HG02763 (cell line): ENCODE measurements around the gene GAPVD1.
"Not testable (repeated sequence)": the region's sequence is repeated elsewhere in the genome, so short reads cannot be mapped to it uniquely, and the experiment has no call there.

Experiments
- ATAC-seq: cut with Tn5 transposase; IDR thresholded peaks from one replicate; pipeline ENCODE4 v1.9.1; 2021; ENCODE audit warnings: mild to moderate bottlenecking, moderate library complexity; ENCODE audit not compliant: unreplicated experiment

Gene GAPVD1

GRCh38 chr9:125304273-125304672 is 42.6 kb downstream of the GAPVD1 start:
- ATAC-seq = no peak

DNA sequence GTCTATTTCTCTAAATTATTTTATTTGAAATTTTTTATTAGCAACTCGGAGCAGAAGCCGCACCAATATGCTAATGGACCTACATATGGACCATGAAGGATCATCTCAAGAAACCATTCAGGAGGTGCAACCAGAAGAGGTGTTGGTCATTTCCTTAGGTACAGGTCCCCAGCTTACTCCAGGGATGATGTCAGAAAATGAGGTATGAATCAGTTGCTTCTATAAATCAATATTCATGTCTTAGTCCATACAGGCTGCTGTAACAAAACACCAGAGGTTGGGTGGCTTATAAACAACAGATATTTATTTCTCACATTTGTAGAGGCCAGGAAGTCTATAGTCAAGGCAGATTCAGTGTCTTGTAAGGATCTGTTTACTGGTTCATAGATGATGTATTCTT is 50.8 kb downstream of the GAPVD1 start:
- ATAC-seq = no peak

DNA sequence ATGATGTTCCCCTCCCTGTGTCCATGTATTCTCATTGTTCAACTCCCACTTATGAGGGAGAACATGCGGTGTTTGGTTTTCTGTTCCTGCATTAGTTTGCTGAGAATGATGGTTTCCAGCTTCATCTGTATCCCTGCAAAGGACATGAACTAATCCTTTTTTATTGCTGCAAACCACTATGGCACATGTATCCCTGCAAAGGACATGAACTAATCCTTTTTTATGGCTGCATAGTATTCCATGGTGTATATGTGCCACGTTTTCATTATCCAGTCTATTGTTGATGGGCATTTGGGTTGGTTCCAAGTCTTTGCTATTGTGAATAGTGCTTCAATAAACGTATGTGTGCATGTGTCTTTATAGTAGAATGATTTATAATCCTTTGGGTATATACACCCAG is 54.7 kb downstream of the GAPVD1 start:
- ATAC-seq = not testable (repeated sequence)

DNA sequence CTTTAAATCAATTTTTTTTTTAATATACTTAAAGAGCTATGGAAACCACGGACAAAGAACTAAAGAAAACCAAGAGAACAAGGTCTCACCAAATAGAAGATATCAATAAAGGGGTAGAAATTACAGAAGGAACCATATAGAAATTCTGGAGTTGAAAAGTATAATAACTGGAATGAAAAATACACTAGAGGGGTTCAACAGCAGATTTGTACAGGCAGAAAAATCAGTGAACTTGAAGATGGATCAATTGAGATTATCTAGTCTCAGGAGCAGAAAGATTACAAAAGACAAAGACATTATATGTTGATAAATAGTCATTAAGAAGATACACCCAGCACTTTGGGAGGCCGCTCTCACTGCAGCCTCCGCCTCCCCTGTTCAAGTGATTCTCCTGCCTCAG is 56.1 kb downstream of the GAPVD1 start:
- no peak for ATAC-seq

DNA sequence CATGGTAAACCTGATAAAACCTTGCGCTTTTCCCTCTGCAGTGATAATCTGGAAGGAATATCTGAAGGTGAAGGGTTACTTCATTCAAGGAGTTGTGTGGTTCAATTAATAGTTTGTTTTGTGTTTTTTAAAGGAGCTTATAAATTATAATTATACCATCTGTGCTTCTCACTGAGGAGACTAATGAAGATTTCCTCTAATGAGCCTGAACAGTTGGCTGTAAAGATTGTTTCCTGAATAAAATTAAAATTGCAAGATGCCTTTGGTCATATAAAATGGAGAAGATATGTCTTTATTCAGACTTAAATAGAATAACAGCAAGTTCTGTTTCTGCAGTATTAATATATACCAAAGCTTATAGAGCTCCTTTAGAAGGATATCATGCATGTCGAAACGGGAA is 59.9 kb downstream of the GAPVD1 start:
- no peak for ATAC-seq

- no peak for ATAC-seq
These were observed 62.0 kb downstream of the GAPVD1 start for GRCh38 chr9:125323615-125324014.

- no peak for ATAC-seq
These were observed 64.2 kb downstream of the GAPVD1 start for GRCh38 chr9:125325826-125326225.

DNA sequence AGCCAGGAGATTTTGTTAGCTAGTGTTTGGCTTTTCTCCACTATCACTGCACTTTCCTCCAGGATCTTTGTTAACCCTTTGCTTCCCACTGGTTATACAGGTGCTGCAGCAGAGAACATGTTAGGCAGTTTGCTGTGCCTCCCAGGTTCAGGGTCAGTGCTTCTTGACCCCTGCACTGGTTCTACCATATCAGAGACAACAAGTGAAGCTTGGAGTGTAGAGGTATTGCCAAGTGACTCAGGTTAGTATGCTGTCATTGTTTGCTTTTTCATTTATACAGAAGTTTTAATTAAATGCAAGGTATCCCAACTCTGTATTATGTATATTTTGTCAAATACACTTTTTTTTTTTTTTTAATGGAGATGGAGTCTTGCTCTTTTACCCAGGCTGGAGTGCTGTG is 68.4 kb downstream of the GAPVD1 start:
- ATAC-seq = no peak

- ATAC-seq = no peak
These were observed 69.0 kb downstream of the GAPVD1 start for GRCh38 chr9:125330587-125330986.

GRCh38 chr9:125332527-125332926 is 70.9 kb downstream of the GAPVD1 start:
- ATAC-seq = no peak

GRCh38 chr9:125337236-125337635 is 75.6 kb downstream of the GAPVD1 start:
- ATAC-seq = no peak

DNA sequence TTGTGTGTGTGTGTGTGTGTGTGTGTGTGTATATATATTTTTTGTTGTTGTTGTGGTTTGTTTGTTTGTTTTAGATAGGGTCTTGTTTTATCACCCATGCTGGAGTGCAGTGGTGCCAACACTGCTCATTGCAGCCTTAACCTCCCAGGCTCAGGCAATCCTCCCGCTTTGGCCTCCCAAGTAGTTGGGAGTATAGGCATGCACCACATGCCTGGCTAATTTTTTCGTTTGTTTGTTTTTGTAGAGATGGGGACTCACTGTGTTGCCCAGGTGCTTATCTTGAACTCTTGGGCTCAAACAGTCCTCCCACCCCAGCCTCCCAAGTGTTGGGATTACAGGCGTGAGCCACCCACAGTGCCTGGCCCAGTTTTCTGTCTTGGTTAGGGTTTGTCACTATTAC is 77.3 kb downstream of the GAPVD1 start:
- ATAC-seq = no peak

DNA sequence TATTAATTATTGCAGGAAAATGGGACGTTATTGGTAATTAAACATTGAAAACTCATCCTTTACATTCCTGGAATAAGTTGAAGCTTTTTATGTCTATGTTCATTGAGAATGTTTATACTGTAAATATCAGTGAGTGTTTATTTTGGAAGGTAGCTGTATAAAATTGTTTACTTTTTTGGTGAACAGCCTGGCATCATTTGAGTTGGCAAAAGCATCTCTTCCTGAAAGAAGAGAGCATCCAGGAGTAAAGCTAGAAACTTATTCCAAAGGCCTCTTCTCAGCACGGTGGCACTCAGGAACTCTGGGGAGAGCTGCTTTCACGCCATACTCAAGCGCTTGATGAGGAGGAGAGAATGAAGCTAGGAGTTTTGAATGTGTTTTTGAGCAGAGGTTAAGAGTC is 79.9 kb downstream of the GAPVD1 start:
- ATAC-seq = no peak

GRCh38 chr9:125343518-125344275 is 82.1 kb downstream of the GAPVD1 start:
- ATAC-seq = no peak

DNA sequence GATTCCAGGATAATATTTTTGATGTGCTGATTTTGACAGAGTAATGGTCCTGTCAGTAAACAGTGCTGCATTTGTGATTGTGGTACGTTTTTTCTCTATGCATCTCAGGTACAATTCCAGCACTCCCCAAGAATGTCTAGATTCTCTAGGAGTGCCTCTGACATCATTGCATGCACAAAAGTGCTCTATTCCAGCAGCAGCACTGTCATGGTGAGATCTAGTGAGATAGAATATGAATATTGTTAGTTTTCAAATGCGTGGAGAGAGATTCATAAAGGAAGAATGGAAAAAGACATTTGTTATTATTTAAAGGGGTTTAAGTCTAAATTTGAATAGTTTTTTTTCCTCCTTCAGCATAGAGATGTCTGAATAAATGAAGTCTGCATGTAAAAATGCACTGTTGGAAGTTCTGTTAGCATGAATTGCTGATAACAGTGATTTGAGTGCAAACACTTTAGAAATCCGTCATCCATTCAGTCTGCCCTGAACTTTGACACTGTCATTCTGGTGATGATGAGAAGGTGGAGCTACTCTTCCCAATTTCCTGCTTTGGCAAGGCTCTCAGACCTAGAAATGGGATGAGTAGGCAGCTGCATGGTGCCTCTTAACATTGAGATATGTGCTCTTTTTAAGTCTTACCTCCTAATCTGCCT is 84.6 kb downstream of the GAPVD1 start:
- no peak for ATAC-seq

DNA sequence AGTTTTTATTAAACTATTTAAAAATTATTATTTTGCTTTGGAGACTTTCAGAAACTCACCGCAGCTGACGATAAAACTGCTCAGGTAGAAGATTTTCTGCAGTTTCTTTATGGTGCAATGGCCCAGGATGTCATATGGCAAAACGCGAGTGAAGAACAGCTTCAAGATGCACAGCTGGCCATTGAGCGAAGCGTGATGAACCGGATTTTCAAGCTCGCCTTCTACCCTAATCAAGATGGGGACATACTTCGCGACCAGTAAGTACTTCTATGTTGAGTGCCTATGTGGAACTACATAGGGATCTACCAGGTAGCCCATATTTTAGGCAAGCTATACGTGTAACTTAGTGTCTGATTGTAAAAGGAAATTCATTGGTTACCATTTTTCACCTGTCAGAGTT is 94.0 kb downstream of the GAPVD1 start:
- no peak for ATAC-seq

DNA sequence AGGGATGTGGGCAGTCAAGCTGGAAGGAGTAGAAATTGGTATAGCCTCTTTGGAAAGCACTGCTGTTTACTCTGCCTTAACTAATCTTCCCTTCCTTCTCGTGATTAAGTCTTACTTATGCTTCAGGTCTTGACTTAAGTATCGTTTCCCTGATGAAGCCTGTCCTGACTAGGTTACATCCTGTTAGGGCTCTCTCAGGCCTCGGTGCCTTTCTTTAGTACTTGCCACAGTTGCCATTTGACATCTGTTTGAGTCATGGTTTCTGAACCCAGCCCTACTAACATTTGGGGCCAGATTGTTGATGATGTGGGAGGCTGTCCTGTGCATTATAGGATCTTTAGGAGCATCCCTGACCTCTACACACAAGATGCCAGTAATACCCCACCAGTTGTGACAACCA is 94.4 kb downstream of the GAPVD1 start:
- ATAC-seq = no peak

DNA sequence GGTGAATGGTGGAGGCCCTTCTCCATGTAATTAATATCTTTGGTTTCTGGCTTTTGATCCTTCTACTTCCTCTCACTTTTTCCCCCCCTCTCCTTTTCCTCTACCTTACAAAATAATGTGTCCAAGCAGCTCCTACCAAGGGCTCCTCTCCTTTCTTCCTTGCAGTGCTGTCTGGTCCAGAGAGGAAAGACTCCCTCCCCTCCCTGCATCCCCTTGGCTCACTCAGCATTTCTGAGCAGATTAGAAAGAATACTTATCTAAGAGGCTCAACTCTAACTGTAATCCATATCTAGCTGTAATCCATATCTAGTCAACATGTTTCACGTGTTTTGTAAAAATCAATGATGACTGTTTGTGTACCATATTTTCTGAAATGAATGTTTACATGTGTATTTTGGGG is 97.4 kb downstream of the GAPVD1 start:
- ATAC-seq = no peak

- ATAC-seq = no peak
These were observed 99.0 kb downstream of the GAPVD1 start for GRCh38 chr9:125360601-125361000.

GRCh38 chr9:125361837-125362531 is 100.4 kb downstream of the GAPVD1 start:
- no peak for ATAC-seq

DNA sequence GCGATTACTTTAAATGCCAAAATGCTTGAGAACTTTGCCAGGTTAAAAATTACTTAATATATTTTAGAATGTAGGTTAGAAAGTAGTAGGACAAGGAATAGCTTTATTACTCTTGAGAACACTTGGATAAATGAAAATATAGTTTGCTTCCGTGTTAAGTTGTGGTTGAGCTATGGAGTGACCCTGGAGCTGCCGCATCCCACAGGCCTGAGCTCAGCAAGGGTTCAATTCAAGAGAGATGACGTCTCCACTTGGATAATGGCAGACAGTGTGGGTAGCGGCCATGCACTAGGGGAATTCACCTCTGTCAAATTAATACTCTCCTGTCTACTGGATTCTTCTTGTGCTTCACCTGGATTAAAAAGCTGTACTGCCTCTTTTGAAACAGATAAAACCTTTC is 105.0 kb downstream of the GAPVD1 start:
- no peak for ATAC-seq

- ATAC-seq = no peak
These were observed 109.2 kb downstream of the GAPVD1 start for GRCh38 chr9:125370786-125371185.
